Activated T-cell treated with anti-CD3 and anti-CD28 coated beads, Interleukin-2, amount 50 U/mL, for 48 hours (primary cell): ENCODE measurements around the gene ZFHX3.

ENCODE experiments used
- DNase-seq, 2 experiments: peaks; one replicate each; pipeline ENCODE4 v3.0.0-alpha.2; 2020

Gene ZFHX3

GRCh38 chr16:72969812-72970211, 78.1 kb downstream of the ZFHX3 start:
- no peak for DNase-seq

GRCh38 chr16:72969146-72969545, 78.8 kb downstream of the ZFHX3 start:
- DNase-seq, result no peak

GRCh38 chr16:72967941-72968340, 80.0 kb downstream of the ZFHX3 start:
- no peak for DNase-seq

- no peak for DNase-seq
Measured at GRCh38 chr16:72963533-72964315, 84.2 kb downstream of the ZFHX3 start.

GRCh38 chr16:72962347-72962746, 85.6 kb downstream of the ZFHX3 start:
- DNase-seq, result no peak

- DNase-seq, result no peak
Measured at GRCh38 chr16:72961863-72962262, 86.1 kb downstream of the ZFHX3 start.

GRCh38 chr16:72961115-72961832, 86.7 kb downstream of the ZFHX3 start:
- no peak for DNase-seq

- no peak for DNase-seq
Measured at GRCh38 chr16:72960101-72960500, 87.8 kb downstream of the ZFHX3 start.

- no peak for DNase-seq
Measured at GRCh38 chr16:72959301-72959996, 88.5 kb downstream of the ZFHX3 start.

GRCh38 chr16:72958522-72959076, 89.3 kb downstream of the ZFHX3 start:
- DNase-seq, result no peak

GRCh38 chr16:72957303-72958277, 90.3 kb downstream of the ZFHX3 start:
- no peak for DNase-seq

GRCh38 chr16:72956124-72957064, 91.5 kb downstream of the ZFHX3 start:
- no peak for DNase-seq

GRCh38 chr16:72952811-72953271, 95.1 kb downstream of the ZFHX3 start:
- no peak for DNase-seq

GRCh38 chr16:72952404-72952803, 95.5 kb downstream of the ZFHX3 start:
- DNase-seq, result no peak

GRCh38 chr16:72951916-72952315, 96.0 kb downstream of the ZFHX3 start:
- no peak for DNase-seq

GRCh38 chr16:72950669-72951068, 97.3 kb downstream of the ZFHX3 start:
- DNase-seq, result no peak

GRCh38 chr16:72948238-72948829, 99.6 kb downstream of the ZFHX3 start:
- DNase-seq, result no peak

- DNase-seq, result no peak
Measured at GRCh38 chr16:72947379-72948237, 100.3 kb downstream of the ZFHX3 start.

- no peak for DNase-seq
Measured at GRCh38 chr16:72946474-72947194, 101.3 kb downstream of the ZFHX3 start.
